ENCODE data around the gene CHAT.

Gene CHAT

DNA sequence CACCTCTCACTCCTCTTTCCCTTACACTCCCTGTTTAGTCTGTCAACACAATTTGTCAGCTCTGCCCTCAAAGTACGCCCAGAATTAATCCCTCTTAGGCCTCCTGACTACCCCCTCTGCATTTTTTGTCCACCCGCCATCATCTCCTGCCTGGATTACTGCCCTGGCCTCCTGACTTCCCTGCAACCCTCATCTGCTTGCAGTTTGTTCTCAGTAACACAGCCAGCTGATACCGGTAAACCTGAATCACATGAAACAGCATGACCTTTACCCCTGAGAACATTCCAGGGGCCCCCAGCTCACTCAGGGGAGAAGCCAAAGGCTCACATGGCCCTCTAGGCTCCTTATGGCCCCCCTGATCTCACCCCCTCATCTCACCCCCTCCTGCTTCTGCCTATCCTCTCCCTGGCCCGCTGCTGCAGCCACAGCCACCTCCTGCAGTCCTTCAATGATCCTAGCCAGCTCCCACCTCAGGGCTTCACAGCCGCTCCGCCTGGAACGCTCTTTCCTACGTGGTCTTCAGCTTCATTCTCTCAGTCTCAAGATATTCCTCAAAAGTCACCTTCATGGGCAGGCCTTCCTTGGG is 74.5 kb downstream of the CHAT start:
- no peaks in the 10 kb centered on the region for H3F3A ChIP-seq (ENCODE audit: control insufficient read depth, insufficient read depth)
- no peak for TF ChIP-seq EZH2phosphoT487 (IDR thresholded peaks at IDR 0.05; ENCODE audit: borderline replicate concordance, low read length)
- TF ChIP-seq, protein P1, sequence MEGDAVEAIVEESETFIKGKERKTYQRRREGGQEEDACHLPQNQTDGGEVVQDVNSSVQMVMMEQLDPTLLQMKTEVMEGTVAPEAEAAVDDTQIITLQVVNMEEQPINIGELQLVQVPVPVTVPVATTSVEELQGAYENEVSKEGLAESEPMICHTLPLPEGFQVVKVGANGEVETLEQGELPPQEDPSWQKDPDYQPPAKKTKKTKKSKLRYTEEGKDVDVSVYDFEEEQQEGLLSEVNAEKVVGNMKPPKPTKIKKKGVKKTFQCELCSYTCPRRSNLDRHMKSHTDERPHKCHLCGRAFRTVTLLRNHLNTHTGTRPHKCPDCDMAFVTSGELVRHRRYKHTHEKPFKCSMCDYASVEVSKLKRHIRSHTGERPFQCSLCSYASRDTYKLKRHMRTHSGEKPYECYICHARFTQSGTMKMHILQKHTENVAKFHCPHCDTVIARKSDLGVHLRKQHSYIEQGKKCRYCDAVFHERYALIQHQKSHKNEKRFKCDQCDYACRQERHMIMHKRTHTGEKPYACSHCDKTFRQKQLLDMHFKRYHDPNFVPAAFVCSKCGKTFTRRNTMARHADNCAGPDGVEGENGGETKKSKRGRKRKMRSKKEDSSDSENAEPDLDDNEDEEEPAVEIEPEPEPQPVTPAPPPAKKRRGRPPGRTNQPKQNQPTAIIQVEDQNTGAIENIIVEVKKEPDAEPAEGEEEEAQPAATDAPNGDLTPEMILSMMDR (IDR thresholded peaks at IDR 0.05; ENCODE audit: low read depth, low read length, poor library complexity, severe bottlenecking) = no peak
- no peaks in the 10 kb centered on the region for H3K9me2 ChIP-seq (replicated peaks; ENCODE audit: control insufficient read depth, low read length)

DNA sequence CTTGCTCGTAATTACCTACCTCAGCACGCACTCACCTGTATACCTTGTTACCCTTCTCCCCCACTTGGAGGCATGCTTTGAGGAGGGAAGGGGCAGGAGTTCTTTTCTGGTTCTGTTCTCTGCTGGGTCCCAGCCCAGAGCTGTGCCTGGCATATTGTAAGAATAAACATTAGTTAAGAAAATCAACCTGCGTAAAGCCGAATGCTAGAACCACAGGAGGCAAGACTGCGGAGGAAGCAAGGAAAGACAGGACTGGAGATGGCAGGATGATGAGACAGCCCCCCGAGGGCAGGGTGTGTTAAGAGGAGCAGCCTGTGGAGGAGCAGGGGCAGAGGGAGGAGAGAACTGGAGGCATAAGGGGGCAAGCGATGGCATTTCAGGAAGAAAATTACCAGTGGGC is 75.1 kb downstream of the CHAT start:
- Histone ChIP-seq H3K4me2 (ENCODE audit: low read length) (no peak overlapping the region), H3F3A (ENCODE audit: control insufficient read depth, insufficient read depth) (no peaks in the 10 kb centered on the region), H3K4me1 (ENCODE audit: control insufficient read depth, low read length) (no peaks in the 10 kb centered on the region), H3K27ac (ENCODE audit: low read depth, low read length) (no peak overlapping the region), H3K27me3 (ENCODE audit: control insufficient read depth, low read length) (peaks cover 32% of the 10 kb centered on the region), H3K79me2 (ENCODE audit: control insufficient read depth, low read length) (no peaks in the 10 kb centered on the region), H4K20me1 (ENCODE audit: control insufficient read depth, insufficient read depth, low read depth, low read length) (no peaks in the 10 kb centered on the region), H3K9me3 (ENCODE audit: control insufficient read depth, insufficient read depth, low read length) (no peaks in the 10 kb centered on the region), H3K9me2 (replicated peaks; ENCODE audit: control insufficient read depth, low read length) (no peaks in the 10 kb centered on the region), H3K4me3 (ENCODE audit: low read length) (no peak overlapping the region), H3K36me3 (ENCODE audit: control insufficient read depth, low read length) (no peaks in the 10 kb centered on the region)
- TF ChIP-seq EZH2phosphoT487 (IDR thresholded peaks at IDR 0.05; ENCODE audit: borderline replicate concordance, low read length) = no peak
- TF ChIP-seq, protein P1 (IDR thresholded peaks at IDR 0.05; ENCODE audit: low read depth, low read length, poor library complexity, severe bottlenecking) = no peak

More for the DNA sequence above, 74.5 kb downstream of the CHAT start:
- Histone ChIP-seq H3K4me3 (ENCODE audit: low read length) (no peak overlapping the region), H3K27ac (ENCODE audit: low read depth, low read length) (no peak overlapping the region), H4K20me1 (ENCODE audit: control insufficient read depth, insufficient read depth, low read depth, low read length) (no peaks in the 10 kb centered on the region), H3K36me3 (ENCODE audit: control insufficient read depth, low read length) (no peaks in the 10 kb centered on the region), H3K27me3 (ENCODE audit: control insufficient read depth, low read length) (peaks cover 32% of the 10 kb centered on the region), H3K9me3 (ENCODE audit: control insufficient read depth, insufficient read depth, low read length) (no peaks in the 10 kb centered on the region), H3K79me2 (ENCODE audit: control insufficient read depth, low read length) (no peaks in the 10 kb centered on the region), H3K4me1 (ENCODE audit: control insufficient read depth, low read length) (no peaks in the 10 kb centered on the region), H3K4me2 (ENCODE audit: low read length) (no peak overlapping the region)

DNA sequence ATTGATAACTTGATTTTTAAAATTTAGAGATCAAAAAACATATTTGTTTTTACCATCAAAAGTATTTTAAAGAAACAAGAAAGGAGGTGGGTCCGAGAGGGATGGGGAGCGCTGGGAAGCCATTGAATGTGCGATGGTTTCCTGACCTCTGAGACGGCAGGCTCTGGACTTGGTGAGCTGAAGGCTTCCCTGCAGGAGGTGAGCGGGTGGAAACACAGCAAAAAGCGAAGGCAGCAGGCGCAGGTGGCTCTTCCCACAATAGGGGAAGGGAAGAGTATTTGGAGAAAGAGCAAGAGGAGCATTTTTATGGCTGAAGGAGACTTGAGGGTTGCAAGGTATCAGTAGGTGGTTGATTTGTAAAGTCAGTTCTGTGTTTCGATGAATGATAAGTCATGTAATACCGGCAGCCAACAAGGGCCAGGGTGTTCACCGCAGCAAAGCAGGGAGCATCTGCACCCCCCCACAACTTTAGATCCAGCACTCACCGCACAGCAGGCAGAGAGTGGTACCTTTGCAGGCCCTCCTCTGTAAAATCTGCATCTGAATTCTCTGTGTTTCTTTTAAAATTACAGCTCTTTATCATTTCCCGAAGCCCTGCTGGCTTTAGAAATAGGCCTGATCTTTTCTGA is 76.2 kb downstream of the CHAT start:
- no peaks in the 10 kb centered on the region for H3K36me3 ChIP-seq (ENCODE audit: control insufficient read depth, low read length)
- H3K4me3 ChIP-seq (ENCODE audit: low read length) = no peak overlapping the region
- H3K4me1 ChIP-seq (ENCODE audit: control insufficient read depth, low read length) = no peaks in the 10 kb centered on the region
- TF ChIP-seq, protein P1 (IDR thresholded peaks at IDR 0.05; ENCODE audit: low read depth, low read length, poor library complexity, severe bottlenecking) = no peak
- TF ChIP-seq EZH2phosphoT487 (IDR thresholded peaks at IDR 0.05; ENCODE audit: borderline replicate concordance, low read length) = no peak
- no peaks in the 10 kb centered on the region for H3F3A ChIP-seq (ENCODE audit: control insufficient read depth, insufficient read depth)
- no peaks in the 10 kb centered on the region for H4K20me1 ChIP-seq (ENCODE audit: control insufficient read depth, insufficient read depth, low read depth, low read length)
- H3K9me2 ChIP-seq (replicated peaks; ENCODE audit: control insufficient read depth, low read length) = no peaks in the 10 kb centered on the region
- H3K27me3 ChIP-seq (ENCODE audit: control insufficient read depth, low read length) = peaks cover 32% of the 10 kb centered on the region
- no peak overlapping the region for H3K27ac ChIP-seq (ENCODE audit: low read depth, low read length)
- H3K9me3 ChIP-seq (ENCODE audit: control insufficient read depth, insufficient read depth, low read length) = no peaks in the 10 kb centered on the region
- H3K79me2 ChIP-seq (ENCODE audit: control insufficient read depth, low read length) = no peaks in the 10 kb centered on the region
- no peak overlapping the region for H3K4me2 ChIP-seq (ENCODE audit: low read length)
